ENCODE data around the gene DLG2. TPM values are rescaled to one million over a fixed set of nuclear protein-coding genes. Genes with fewer than 3 reads are reported as not detected.
A peak's percentile ranks its signal among the peaks of the same experiment; 100 is the strongest.

DLG2 gene
- total and polyA plus RNA-seq, 9 of the 15 experiments (the other 6 are each of a cell fraction or from before 2014, with no cell fraction given), result 0.52 to 1.6 (median 0.95) TPM

GRCh38 chr11:85187992-85188391 lies 439.2 kb downstream of the DLG2 start:
- Histone ChIP-seq H3K27me3 (ENCODE audit: control insufficient read depth in 2 of 2, insufficient read depth in 2 of 2, low read length in 2 of 2) (no peaks in the 10 kb centered on the region), H3K4me3 (no peak overlapping the region), H3K4me1 (replicated peaks in 1 of 2; ENCODE audit: control insufficient read depth in 2 of 2, insufficient read depth in 2 of 2, low read length in 2 of 2) (no peaks in the 10 kb centered on the region), H3K9me1 (ENCODE audit: control insufficient read depth, insufficient read depth, low read length) (no peaks in the 10 kb centered on the region), H3K36me3 (ENCODE audit: control insufficient read depth, insufficient read depth, low read length) (no peaks in the 10 kb centered on the region), H3K4me2 (ENCODE audit: insufficient read depth, low read length) (no peak overlapping the region), H2AFZ (ENCODE audit: low read depth, low read length) (no peak overlapping the region), H3K9ac (ENCODE audit: insufficient read depth in 1 of 2, low read depth in 2 of 2, low read length in 2 of 2) (no peak overlapping the region), H3K27ac (ENCODE audit: extremely low read depth, low read depth, low read length) (no peak overlapping the region), H3K79me2 (ENCODE audit: control insufficient read depth, insufficient read depth, low read length) (no peaks in the 10 kb centered on the region), H4K20me1 (replicated peaks; ENCODE audit: control insufficient read depth, insufficient read depth, low read length) (no peaks in the 10 kb centered on the region), H3K9me3 (replicated peaks; ENCODE audit: control insufficient read depth, insufficient read depth, low read depth, low read length) (no peaks in the 10 kb centered on the region)
- CTCF ChIA-PET (ENCODE audit: low intra/inter-chr PET ratio), result no interaction called here
- POLR2A ChIA-PET, result no interaction called here
- DNase-seq (ENCODE audit: extremely low read depth in 1 of 4, low spot score in 3 of 4), result no peak
- no TSS peak for BruUV-seq (replicated peaks)
- WGBS (ENCODE audit: insufficient coverage, low coverage, missing lambda C conversion rate), result 0% methylated on average over 1 of the region's 1 CpG
- no peak for ATAC-seq
- intact Hi-C loops (cut with micrococcal nuclease), result no loop called here
- in situ Hi-C loops (cut with MboI), result no loop called here
- TF ChIP-seq RUNX1 (IDR thresholded peaks at IDR 0.05; ENCODE audit: low read depth) (no peak), NR4A1 (CRISPR knock-in tag; IDR thresholded peaks at IDR 0.05) (no peak), NR4A1 (tag; IDR thresholded peaks at IDR 0.05) (no peak), SAP30 (IDR thresholded peaks at IDR 0.05; ENCODE audit: borderline replicate concordance, insufficient read depth, low read depth, low read length, poor library complexity, severe bottlenecking) (no peak), ZNF354B (CRISPR knock-in tag; IDR thresholded peaks at IDR 0.05) (no peak)
- no peak for FAIRE-seq

- no peak overlapping the region for H3K4me2 ChIP-seq (ENCODE audit: insufficient read depth, low read length)
- ATAC-seq (no peak), FAIRE-seq (no peak), DNase-seq (ENCODE audit: extremely low read depth in 1 of 4, low spot score in 3 of 4) (no peak)
- no peaks in the 10 kb centered on the region for H3K9me1 ChIP-seq (ENCODE audit: control insufficient read depth, insufficient read depth, low read length)
- BruUV-seq (replicated peaks), result no TSS peak
- H3K4me3 ChIP-seq, result no peak overlapping the region
- no peaks in the 10 kb centered on the region for H3K4me1 ChIP-seq (replicated peaks in 1 of 2; ENCODE audit: control insufficient read depth in 2 of 2, insufficient read depth in 2 of 2, low read length in 2 of 2)
- no peaks in the 10 kb centered on the region for H3K27me3 ChIP-seq (ENCODE audit: control insufficient read depth in 2 of 2, insufficient read depth in 2 of 2, low read length in 2 of 2)
- intact Hi-C loops (cut with micrococcal nuclease), result no loop called here
- CTCF ChIA-PET (ENCODE audit: low intra/inter-chr PET ratio), result no interaction called here
- H3K9ac ChIP-seq (ENCODE audit: insufficient read depth in 1 of 2, low read depth in 2 of 2, low read length in 2 of 2), result no peak overlapping the region
- no peaks in the 10 kb centered on the region for H4K20me1 ChIP-seq (replicated peaks; ENCODE audit: control insufficient read depth, insufficient read depth, low read length)
- in situ Hi-C loops (cut with MboI), result no loop called here
- no peaks in the 10 kb centered on the region for H3K36me3 ChIP-seq (ENCODE audit: control insufficient read depth, insufficient read depth, low read length)
- no peaks in the 10 kb centered on the region for H3K9me3 ChIP-seq (replicated peaks; ENCODE audit: control insufficient read depth, insufficient read depth, low read depth, low read length)
- no peak overlapping the region for H2AFZ ChIP-seq (ENCODE audit: low read depth, low read length)
- no peak overlapping the region for H3K27ac ChIP-seq (ENCODE audit: extremely low read depth, low read depth, low read length)
- POLR2A ChIA-PET, result interaction anchor here (1.5 kb wide), 1 partner anchor 13 kb away, joined by 3 read pairs; no protein-coding TSS in a partner anchor
- TF ChIP-seq TRIM24 (IDR thresholded peaks at IDR 0.05), result no peak
- 0 out of 2 replicates have a peak, but pooled peaks have one; percentile 9 for TF ChIP-seq RFX1 (IDR thresholded peaks at IDR 0.05)
- TF ChIP-seq ZNF449 (CRISPR knock-in tag; IDR thresholded peaks at IDR 0.05), result no peak
- TF ChIP-seq STAT5B (CRISPR knock-in tag; IDR thresholded peaks at IDR 0.05), result no peak
- no peak for TF ChIP-seq RNF2 (IDR thresholded peaks at IDR 0.05)
- TF ChIP-seq NCOA1 (IDR thresholded peaks at IDR 0.05; ENCODE audit: low read depth), result no peak
- TF ChIP-seq TAF9B (IDR thresholded peaks at IDR 0.05; ENCODE audit: partially characterized antibody), result no peak
- no peaks in the 10 kb centered on the region for H3K79me2 ChIP-seq (ENCODE audit: control insufficient read depth, insufficient read depth, low read length)
- WGBS (ENCODE audit: insufficient coverage, low coverage, missing lambda C conversion rate), result 0% methylated on average over 1 of the region's 1 CpG
Observed at GRCh38 chr11:85184721-85185120, 442.4 kb downstream of the DLG2 start.

Measured in K562 (cell line).